NCI-H748 (cell line): Measurements from ENCODE around the gene CDH13.

Source experiments
- DNase-seq: peaks from one replicate; lab custom pipeline; 2025; ENCODE audit not compliant: unreplicated experiment; lab: John Stamatoyannopoulos, UW

CDH13 gene

GRCh38 chr16:83806731-83807130 is 1180.0 kb downstream of the CDH13 start:
- no peak for DNase-seq

- no peak for DNase-seq
Observed at GRCh38 chr16:83807327-83807709, 1180.5 kb downstream of the CDH13 start.

GRCh38 chr16:83807710-83808572 is 1181.2 kb downstream of the CDH13 start, which contains the start of gene HSBP1:
Gene HSBP1 (plus strand): TSS chr16:83807978. CDS start chr16:83808077, 99 bp downstream.
- peak; percentile 91 for DNase-seq

GRCh38 chr16:83808573-83809014 is 1181.8 kb downstream of the CDH13 start:
- DNase-seq: no peak

- no peak for DNase-seq
Observed at GRCh38 chr16:83809092-83809491, 1182.3 kb downstream of the CDH13 start.

GRCh38 chr16:83810901-83811300 is 1184.1 kb downstream of the CDH13 start:
- no peak for DNase-seq

GRCh38 chr16:83813823-83814658 is 1187.3 kb downstream of the CDH13 start:
- peak; percentile 94 for DNase-seq

GRCh38 chr16:83814659-83814985 is 1187.9 kb downstream of the CDH13 start:
- DNase-seq: no peak

- DNase-seq: no peak
Observed at GRCh38 chr16:83817022-83817421, 1190.3 kb downstream of the CDH13 start.

GRCh38 chr16:83818276-83818675 is 1191.5 kb downstream of the CDH13 start:
- no peak for DNase-seq

- no peak for DNase-seq
Observed at GRCh38 chr16:83819361-83819760, 1192.6 kb downstream of the CDH13 start.

GRCh38 chr16:83826146-83826913 is 1199.6 kb downstream of the CDH13 start:
- peak; percentile 57 for DNase-seq

- DNase-seq: no peak
Observed at GRCh38 chr16:83830091-83830768, 1203.5 kb downstream of the CDH13 start.

- DNase-seq: no peak
Observed at GRCh38 chr16:83830769-83831455, 1204.1 kb downstream of the CDH13 start.

GRCh38 chr16:83831456-83831987 is 1204.8 kb downstream of the CDH13 start:
- DNase-seq: no peak

- no peak for DNase-seq
Observed at GRCh38 chr16:83833921-83834320, 1207.2 kb downstream of the CDH13 start.

GRCh38 chr16:83835586-83836566 is 1209.1 kb downstream of the CDH13 start:
- DNase-seq: peak; percentile 31

GRCh38 chr16:83837566-83837965 is 1210.8 kb downstream of the CDH13 start:
- no peak for DNase-seq

- no peak for DNase-seq
Observed at GRCh38 chr16:83838151-83838550, 1211.4 kb downstream of the CDH13 start.
